Gastrocnemius medialis (tissue), 4 donors: ENCODE results near the gene SERPINA9.

ENCODE experiments used
- POLR2A ChIP-seq, 2 donors: fragments of 450-650 bp; IDR thresholded peaks; one replicate each; pipeline ENCODE4 v1.6.1; 2017; ENCODE audit warnings: antibody characterized with exemption in 2 of 2, mild to moderate bottlenecking in 2 of 2, moderate library complexity in 2 of 2
- TF ChIP-seq, protein P1 (sequence below), 5 experiments: fragments of 450-650 bp in 3 of 5; fragments of 200-600 bp in 2 of 5; sonication (generic) in 2 of 5; IDR thresholded peaks in 4 of 5; conservative IDR thresholded peaks in 1 of 5; 1 replicate in 4 of 5; 2 replicates in 1 of 5; pipeline ENCODE4 v1.5.1; 2016 to 2019; ENCODE audit warnings: antibody characterized with exemption in 5 of 5, mild to moderate bottlenecking in 3 of 5, moderate library complexity in 3 of 5

DNA sequence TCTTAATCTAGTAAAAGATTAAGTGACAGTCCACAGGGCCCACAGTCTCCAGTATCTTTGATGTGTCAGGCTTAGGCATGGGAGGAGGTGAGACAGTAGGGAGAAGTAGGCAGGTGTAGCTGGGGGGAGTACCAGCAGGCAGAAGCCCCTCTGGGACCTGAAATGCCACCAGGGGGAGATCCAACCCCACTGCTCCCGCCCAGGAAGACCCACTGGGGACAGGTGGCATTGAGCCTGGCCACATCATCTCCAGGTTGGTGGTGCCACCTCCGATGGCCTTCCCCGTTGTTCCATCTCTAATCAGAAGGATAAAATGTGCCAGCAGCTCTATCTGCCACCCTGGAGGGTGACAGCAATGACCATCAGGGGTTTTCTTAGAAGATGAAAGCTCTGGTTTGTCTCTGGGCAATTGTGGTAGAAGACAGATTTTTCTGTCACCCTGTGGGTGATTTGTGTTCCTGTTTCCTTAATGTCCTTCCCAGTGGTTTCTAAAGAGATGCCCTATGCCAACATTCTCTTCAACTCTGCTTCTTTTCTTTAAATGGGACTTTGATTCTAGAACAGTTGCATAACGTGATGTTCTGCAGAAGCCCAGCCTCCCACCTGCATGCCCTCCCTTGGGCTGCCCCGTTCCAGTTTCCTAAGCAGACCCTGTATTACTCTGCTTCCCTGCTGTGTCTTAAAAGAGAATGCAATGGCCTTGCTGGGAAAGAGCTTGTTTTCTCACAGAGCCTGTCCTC is 45.5 kb upstream of the SERPINA9 start:
- no peak for TF ChIP-seq POLR2A (IDR thresholded peaks at IDR 0.05)
- TF ChIP-seq, protein P1, sequence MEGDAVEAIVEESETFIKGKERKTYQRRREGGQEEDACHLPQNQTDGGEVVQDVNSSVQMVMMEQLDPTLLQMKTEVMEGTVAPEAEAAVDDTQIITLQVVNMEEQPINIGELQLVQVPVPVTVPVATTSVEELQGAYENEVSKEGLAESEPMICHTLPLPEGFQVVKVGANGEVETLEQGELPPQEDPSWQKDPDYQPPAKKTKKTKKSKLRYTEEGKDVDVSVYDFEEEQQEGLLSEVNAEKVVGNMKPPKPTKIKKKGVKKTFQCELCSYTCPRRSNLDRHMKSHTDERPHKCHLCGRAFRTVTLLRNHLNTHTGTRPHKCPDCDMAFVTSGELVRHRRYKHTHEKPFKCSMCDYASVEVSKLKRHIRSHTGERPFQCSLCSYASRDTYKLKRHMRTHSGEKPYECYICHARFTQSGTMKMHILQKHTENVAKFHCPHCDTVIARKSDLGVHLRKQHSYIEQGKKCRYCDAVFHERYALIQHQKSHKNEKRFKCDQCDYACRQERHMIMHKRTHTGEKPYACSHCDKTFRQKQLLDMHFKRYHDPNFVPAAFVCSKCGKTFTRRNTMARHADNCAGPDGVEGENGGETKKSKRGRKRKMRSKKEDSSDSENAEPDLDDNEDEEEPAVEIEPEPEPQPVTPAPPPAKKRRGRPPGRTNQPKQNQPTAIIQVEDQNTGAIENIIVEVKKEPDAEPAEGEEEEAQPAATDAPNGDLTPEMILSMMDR (IDR thresholded peaks at IDR 0.05 in 4 of 5, conservative IDR thresholded peaks at IDR 0.05 in 1 of 5): no peak
